ENCODE data around the gene SND1.

DNA sequence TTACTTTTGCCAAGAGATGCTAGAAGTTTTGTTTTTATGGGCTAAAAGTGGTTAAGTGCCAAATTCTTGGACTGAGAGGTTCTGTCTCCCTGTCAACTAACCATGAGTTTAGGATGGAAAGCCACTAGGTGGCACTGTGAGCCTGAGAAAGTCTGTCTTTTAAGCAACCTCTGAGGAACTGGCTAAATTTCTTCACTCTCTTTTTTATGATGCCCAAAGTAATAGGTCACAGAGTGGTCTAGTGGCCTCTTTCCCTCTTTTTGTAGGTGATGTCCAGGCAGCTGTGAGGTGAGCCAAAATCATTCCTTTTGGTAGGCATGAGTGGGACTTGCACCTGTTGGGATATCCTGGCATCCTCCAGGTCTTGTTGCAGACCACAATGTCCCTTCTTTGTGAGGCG is 56.8 kb downstream of the SND1 start:
- TF ChIP-seq, protein P1, sequence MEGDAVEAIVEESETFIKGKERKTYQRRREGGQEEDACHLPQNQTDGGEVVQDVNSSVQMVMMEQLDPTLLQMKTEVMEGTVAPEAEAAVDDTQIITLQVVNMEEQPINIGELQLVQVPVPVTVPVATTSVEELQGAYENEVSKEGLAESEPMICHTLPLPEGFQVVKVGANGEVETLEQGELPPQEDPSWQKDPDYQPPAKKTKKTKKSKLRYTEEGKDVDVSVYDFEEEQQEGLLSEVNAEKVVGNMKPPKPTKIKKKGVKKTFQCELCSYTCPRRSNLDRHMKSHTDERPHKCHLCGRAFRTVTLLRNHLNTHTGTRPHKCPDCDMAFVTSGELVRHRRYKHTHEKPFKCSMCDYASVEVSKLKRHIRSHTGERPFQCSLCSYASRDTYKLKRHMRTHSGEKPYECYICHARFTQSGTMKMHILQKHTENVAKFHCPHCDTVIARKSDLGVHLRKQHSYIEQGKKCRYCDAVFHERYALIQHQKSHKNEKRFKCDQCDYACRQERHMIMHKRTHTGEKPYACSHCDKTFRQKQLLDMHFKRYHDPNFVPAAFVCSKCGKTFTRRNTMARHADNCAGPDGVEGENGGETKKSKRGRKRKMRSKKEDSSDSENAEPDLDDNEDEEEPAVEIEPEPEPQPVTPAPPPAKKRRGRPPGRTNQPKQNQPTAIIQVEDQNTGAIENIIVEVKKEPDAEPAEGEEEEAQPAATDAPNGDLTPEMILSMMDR (IDR thresholded peaks at IDR 0.05; ENCODE audit: low read length), result peak; percentile 98
- no peak for TF ChIP-seq EZH2 (IDR thresholded peaks at IDR 0.05; ENCODE audit: borderline replicate concordance, low read length)

Measured in OCI-LY1 (cell line).